Measurements from ENCODE around the gene RAB7A.

DNA sequence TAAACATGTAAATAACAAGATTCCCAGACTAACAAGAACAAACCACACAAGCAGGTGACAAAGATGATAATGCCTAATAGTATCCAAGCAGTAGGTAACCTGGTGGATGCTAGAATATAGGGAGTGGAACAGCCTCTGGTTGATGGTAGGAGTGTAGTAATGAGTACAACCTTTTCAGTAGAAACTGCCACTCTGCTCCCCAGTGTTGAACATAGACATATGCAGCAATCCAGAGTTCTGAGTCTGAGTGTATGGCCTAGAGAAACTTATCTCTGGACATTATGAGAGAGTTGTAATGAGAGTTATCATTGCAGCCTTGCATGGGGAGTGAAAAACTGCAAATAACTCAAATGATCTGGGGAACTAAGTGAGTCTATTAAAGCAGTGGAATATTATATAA, 77.3 kb downstream of the RAB7A start:
- TF ChIP-seq POLR2A (IDR thresholded peaks at IDR 0.05) = no peak
- TF ChIP-seq, protein P1, sequence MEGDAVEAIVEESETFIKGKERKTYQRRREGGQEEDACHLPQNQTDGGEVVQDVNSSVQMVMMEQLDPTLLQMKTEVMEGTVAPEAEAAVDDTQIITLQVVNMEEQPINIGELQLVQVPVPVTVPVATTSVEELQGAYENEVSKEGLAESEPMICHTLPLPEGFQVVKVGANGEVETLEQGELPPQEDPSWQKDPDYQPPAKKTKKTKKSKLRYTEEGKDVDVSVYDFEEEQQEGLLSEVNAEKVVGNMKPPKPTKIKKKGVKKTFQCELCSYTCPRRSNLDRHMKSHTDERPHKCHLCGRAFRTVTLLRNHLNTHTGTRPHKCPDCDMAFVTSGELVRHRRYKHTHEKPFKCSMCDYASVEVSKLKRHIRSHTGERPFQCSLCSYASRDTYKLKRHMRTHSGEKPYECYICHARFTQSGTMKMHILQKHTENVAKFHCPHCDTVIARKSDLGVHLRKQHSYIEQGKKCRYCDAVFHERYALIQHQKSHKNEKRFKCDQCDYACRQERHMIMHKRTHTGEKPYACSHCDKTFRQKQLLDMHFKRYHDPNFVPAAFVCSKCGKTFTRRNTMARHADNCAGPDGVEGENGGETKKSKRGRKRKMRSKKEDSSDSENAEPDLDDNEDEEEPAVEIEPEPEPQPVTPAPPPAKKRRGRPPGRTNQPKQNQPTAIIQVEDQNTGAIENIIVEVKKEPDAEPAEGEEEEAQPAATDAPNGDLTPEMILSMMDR (IDR thresholded peaks at IDR 0.05) = no peak
